NCI-H226 (cell line): ENCODE data around the gene RAD51B.
"Not testable (repeated sequence)": the region's sequence is repeated elsewhere in the genome, so short reads cannot be mapped to it uniquely, and the experiment has no call there.

Experiments
- DNase-seq: peaks from one replicate; pipeline ENCODE4 v3.0.0-alpha.2; 2015

Gene RAD51B

GRCh38 chr14:68085742-68086141 lies 266.2 kb downstream of the RAD51B start:
- no peak for DNase-seq

DNA sequence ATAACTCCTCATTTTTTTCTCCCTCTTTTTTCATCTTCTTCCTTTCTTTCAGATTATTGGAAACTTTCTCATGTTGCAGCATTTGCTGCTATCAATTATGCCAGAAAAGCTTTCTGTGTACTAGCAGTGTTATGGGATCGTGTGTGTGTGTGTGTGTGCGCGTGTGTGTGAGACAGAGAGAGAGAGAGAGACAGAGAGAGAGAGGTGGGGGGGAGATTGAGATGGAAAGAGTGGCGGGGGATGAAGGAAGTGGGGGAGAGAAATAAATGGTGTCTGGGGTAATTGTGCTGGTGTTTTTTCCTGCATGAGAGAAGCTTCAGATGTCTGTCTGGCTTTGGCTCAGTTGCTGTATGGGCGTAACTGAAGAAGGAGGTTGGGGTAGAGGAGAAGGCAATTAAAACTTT lies 268.9 kb downstream of the RAD51B start:
- DNase-seq = no peak

- DNase-seq = no peak
These were observed 269.7 kb downstream of the RAD51B start for GRCh38 chr14:68089146-68089731.

GRCh38 chr14:68094158-68094557 lies 274.6 kb downstream of the RAD51B start:
- peak; percentile 43 for DNase-seq

GRCh38 chr14:68094752-68095151 lies 275.2 kb downstream of the RAD51B start:
- no peak for DNase-seq

DNA sequence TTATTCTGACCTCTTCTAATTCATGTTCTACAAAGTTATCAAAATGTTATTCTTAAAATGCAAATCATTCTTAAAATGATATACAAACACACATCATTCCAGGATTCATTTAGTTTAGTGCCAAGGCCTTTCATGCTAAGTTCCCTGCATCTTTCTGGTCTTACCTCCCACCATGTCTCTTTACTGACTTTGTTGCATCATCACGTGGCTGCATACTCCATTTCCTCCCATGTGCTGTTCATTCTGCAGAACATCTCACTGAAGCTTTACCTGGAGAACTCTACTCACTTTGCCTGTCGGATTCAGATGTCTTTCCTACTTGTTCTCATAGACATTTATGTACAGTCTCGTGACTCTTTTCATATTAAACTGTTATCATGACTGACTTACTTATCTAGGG lies 278.1 kb downstream of the RAD51B start:
- DNase-seq = no peak

DNA sequence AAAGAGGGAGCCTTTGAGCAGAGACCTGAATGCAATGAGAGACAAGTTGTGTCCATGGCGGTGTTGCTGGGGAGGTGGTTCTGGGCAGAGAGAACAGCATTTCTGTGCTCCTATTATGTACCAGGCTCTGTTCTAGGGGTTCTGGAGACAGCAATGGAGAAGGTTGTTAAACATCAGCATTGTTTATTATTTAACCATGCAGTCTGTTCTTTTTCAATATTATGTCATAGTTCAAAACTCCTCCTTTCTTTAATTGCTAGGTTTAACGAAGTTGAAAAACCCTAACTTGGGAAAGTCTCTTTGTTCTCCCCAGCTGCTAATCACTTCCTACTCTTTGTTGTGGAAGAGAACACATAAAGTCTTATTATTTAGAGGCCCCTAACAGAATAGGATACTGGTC lies 279.3 kb downstream of the RAD51B start:
- no peak for DNase-seq

GRCh38 chr14:68099495-68100045 lies 280.0 kb downstream of the RAD51B start:
- DNase-seq = no peak

GRCh38 chr14:68101715-68102301 lies 282.2 kb downstream of the RAD51B start:
- not testable (repeated sequence) for DNase-seq

DNA sequence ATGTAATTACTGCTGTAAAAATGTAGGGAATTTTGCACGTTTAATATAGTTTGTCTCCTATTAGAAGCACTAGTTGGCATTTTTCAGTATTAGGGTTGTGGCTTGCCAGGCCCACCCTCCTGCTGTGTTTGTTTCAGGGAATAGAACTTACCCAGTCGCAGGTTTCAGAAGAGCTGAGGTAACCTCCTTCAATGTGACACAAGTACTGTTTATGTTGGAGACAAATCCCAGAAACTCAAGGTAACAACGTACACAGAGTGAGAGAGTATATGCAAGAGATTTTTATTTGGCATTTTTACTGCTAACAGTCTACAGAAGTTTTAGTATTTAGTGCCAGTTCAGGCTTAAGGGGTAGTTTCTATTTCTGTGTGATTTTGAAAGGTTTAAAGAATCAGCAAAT lies 284.3 kb downstream of the RAD51B start:
- no peak for DNase-seq

GRCh38 chr14:68104518-68104917 lies 284.9 kb downstream of the RAD51B start:
- DNase-seq = peak; percentile 89

DNA sequence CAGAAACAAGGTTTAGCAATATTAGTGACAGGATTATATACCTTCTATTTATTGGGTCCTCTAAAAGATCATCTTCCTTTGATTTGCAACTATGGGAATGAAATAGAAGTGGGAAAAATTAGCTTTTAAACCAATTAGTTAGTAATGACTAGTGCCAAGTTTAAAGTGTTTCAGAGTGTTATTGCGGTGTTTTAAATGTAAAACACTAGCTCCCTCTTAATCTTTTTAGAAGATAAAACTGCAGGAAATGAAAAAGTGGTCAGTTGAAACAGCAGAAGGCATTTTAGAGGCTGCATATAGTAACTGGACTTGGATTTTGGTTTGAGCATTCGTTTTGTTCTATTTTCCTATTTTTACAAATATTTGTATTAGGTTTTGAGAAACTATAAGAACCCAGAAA lies 286.2 kb downstream of the RAD51B start:
- no peak for DNase-seq

DNA sequence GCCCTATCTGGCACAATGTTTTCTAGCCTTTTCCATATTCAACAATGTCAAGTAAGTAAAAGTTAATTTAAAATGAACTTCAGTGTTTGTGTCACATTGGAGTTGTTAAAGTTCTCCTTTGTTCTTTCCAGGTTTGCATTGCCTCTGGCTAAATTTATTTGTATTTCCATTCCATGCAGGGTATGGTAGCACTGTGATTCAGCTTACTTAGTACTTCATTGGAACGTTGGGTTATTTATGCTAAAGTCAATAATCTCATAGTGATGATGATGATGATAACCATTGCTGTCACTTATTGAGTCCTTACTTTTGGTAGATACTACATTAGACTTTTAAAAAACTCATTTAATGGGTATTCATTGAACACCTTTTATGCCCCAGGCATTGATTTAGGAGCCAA lies 286.9 kb downstream of the RAD51B start:
- no peak for DNase-seq

DNA sequence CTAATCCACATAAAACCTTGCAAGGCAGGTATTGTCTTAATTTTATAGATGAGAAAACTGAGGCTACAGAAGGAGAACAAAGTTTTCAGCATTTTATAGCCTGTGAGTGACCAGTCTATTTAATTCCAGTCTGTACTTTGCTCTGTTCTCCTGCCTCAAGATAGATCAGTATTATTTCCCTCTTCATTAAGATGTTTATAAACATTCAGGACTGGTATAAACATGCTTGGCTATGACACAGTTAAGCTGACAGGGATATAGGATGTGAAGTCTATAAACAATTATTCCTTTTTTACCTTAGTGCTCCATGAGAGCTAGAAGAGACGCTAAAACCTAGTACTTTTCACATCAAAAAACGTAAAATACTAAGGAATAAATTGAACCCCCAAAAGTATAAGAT lies 287.3 kb downstream of the RAD51B start:
- DNase-seq = no peak

DNA sequence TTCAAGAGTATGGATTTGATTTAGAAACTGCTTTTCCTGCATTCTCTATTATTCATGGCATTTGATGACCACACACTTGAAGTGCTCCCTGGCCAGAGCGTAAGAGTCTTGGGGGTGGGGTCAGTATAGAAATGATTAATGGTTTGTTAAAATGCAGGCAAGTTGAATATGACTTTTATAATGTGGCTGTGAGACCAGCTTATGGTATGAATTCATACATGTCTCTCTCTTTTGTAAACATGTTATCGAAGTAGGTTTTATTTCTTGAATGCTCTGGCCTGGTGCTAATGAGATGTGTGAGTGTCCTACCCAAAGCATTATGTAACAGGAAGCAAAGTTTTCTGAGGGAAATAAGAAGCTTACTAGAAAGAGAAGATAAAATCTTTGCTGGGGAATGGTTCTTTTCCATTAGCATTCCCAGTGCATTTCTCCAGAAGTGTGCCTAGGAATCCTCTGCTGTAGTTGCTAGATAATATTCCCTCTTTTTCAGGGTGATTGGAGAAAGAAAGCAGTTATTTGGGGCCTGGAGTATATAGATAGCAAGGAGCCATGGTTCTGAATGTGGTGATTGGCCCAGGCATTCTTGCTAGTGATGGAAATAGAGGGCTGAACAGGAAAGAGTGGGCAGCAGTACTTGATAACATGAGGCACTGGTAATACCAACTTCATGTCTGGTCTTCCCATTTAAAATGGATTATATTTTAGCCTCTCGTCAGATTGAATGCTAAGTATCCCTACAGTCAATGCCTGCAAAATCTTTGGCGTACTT lies 289.7 kb downstream of the RAD51B start:
- DNase-seq = peak; percentile 50

DNA sequence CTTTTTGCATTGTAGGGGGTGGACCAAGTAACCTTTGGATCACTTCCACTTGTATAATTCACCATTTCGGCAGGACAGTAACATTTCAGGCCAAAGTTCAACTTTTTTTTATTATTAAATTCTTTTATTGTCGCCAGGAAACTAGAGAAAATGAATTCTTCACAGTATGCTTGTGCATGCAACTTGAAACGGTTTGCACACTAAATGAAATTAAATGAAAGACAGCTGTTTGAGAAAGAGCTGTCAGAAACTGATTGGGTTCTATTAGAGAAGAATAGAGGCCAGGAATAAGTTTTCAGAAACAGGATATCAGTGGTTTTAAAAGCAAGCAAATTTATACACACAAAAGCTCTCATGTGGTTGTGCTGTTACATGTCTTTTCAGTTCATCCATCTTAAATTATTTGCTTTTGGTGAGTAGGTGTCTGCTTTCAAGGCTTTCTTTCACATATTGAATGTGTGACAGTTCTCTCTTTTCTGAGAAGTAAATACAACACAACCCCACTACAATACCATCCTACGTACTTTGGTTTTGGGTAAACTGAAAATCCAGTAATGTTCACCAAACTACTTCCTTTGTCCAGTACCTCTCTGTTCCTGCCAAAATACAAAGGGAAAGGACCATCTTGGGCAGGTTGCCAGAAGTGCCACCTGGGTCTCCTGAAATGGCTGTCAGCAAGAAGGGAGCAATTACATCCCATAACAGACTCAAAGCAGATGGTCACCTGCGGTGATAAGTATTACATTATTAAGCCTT lies 291.7 kb downstream of the RAD51B start:
- no peak for DNase-seq

DNA sequence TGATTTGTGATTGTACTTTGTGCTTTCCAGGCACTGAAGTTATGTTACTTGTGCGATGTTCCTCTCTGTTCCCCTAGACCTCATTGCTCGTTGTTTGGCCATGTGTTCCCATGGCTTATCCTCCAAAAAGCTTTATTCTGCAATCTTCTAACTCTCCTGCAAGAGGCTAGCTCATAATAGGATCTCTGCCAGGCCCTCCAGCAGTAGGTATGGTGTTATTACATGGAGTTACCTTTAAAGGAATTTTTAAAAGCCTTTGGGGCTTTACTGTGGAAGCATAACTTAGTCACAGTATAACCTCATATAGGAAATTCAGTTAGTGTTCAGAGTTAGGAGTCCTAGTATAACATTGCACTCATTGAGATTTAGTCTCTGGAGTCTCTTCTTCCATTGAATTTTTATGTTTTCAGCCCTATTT lies 292.3 kb downstream of the RAD51B start:
- peak; percentile 66 for DNase-seq

DNA sequence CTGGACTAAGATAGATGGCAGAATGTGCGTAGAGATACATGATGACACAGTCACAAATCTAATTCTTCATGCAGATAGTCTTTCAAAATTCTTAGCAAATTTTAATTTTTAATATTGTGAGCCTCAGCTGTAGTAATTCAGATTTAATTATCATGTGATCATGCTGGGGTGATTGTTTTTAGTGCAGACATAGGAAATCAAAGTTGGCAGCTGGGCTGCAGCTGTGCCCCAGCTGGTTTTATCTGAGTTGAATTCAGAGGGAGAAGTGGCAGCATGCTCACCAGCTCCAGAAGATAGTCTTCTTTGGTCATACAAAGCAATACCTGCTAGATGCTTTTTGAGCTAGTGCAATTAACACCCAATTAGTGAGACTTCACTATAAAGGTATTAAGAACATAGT lies 292.9 kb downstream of the RAD51B start:
- DNase-seq = no peak

DNA sequence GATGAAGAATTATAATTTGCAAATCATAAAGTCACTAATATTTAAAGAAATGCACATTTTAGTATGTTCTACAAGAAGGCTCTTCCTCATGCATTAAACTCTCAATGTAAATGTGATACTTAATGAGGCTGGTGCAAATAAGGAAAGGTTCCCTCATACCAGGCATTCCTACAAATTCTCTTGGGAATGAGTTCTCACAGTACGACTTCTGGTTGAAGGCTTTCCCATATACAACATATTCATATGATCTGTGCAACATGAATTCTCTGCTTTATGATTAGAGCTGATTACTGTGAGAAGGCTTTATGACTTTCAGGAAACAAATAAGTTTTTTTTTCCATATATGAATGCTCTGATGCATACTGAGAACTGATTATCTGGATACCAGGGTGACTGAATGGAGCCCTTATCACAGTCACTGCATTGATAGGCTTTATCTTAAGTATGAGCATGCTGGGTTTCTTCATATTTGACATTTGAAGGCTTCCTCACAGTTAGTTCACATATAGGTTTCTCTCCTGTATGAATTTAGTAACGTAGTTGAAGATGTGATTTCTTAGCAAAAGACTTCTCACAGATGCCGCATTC lies 293.9 kb downstream of the RAD51B start:
- no peak for DNase-seq

- not testable (repeated sequence) for DNase-seq
These were observed 296.4 kb downstream of the RAD51B start for GRCh38 chr14:68115952-68116351.

DNA sequence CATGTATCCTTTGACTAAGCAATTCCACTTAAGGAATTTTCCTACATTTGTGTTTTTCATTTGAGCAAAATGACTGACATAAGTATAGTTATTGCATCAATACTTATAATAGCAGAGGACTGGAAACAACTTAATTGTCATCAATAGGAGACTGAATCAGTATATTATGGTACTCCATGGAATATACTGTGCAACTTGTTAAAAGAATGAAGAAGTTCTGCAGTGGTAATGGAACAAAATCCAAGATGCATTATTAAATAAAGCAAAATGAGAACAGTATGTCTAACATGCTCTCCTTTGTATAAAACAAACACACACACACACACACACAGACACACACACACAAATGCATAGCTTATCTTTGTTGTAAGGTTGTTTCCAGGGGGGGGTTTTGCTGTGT lies 303.1 kb downstream of the RAD51B start:
- DNase-seq = no peak

DNA sequence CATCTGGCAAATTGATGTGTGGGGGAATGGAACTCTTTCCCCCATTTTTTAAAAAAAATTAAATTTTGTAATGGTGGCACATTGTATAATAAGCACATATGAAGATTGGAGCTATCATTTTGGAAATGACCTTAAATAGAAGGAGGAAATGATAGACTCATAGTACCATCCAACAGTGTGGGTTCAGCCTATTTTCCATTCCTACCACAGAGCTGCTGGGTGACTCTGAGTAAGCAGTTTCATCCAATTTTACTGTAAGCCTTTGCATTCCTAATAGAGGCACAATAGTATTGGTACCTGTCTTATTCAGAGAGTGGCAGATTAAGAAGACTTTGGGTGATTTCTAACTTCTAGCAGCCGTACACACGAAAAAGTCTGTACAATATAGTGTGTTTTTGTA lies 304.5 kb downstream of the RAD51B start:
- DNase-seq = no peak
